Sigmoid colon (tissue), 7 donors: ENCODE data around the gene POLE2. TPM values are rescaled to one million over a fixed set of nuclear protein-coding genes. Genes with fewer than 3 reads are reported as not detected.
"Not testable (repeated sequence)": the region's sequence is repeated elsewhere in the genome, so short reads cannot be mapped to it uniquely, and the experiment has no call there.

Source experiments
- DNase-seq: peaks from one replicate; pipeline ENCODE4 v3.0.0-alpha.2; 2019
- H3K27ac ChIP-seq, 4 donors: fragments of 200-600 bp; sonication (generic); one replicate each; pipeline ENCODE4 v1.5.1; 2016 to 2019; ENCODE audit warnings: mild to moderate bottlenecking in 1 of 4
- H3K27me3 ChIP-seq, 3 donors: fragments of 200-600 bp; sonication (generic); one replicate each; pipeline ENCODE4 v1.5.1; 2019; ENCODE audit warnings: mild to moderate bottlenecking in 1 of 3
- H3K36me3 ChIP-seq, 4 donors: fragments of 200-600 bp; sonication (generic); one replicate each; pipeline ENCODE4 v1.5.1; 2016 to 2019
- H3K4me1 ChIP-seq, 4 donors: fragments of 200-600 bp; sonication (generic); one replicate each; pipeline ENCODE4 v1.5.1; 2017 to 2019
- H3K4me3 ChIP-seq, 4 donors: fragments of 200-600 bp; sonication (generic); one replicate each; pipeline ENCODE4 v1.5.1; 2017 to 2019; ENCODE audit warnings: mild to moderate bottlenecking in 2 of 4, moderate library complexity in 1 of 4
- H3K9me3 ChIP-seq, 4 donors: fragments of 200-600 bp in 3 of 4; sonication (generic) in 3 of 4; one replicate each; pipeline versions ENCODE4 v1.5.1 to v1.6.1; 2013 to 2019
- EP300 ChIP-seq, 4 donors: sonication (generic); formaldehyde crosslinking; IDR thresholded peaks; one replicate each; pipeline ENCODE4 v1.6.1; 2017; ENCODE audit warnings: antibody characterized with exemption in 4 of 4
- POLR2A ChIP-seq, 2 donors: fragments of 450-650 bp; IDR thresholded peaks; one replicate each; pipeline ENCODE4 v1.6.1; 2016; ENCODE audit warnings: antibody characterized with exemption in 2 of 2, mild to moderate bottlenecking in 2 of 2, moderate library complexity in 2 of 2
- POLR2AphosphoS5 ChIP-seq, 4 donors: sonication (generic); formaldehyde crosslinking; IDR thresholded peaks; one replicate each; pipeline ENCODE4 v1.6.1; 2017; ENCODE audit warnings: antibody characterized with exemption in 4 of 4
- WGBS, 2 donors: extraction: QIAGEN DNeasy Blood & Tissue Kit; methylation state at CpG; one replicate each; pipeline ENCODE4 v1.1.7; 2013; 5-methylcytosine and 5-hydroxymethylcytosine counted together
- intact Hi-C: fragments of 100-400 bp; cut with DNase I; formaldehyde crosslinking; loops from one replicate; pipeline ENCODE4 v1.15.1; 2023
- polyA plus RNA-seq, 3 donors: library from polyadenylated mRNA; stranded (reverse); fragments of 200-250 nt; gene quantifications; one replicate each; pipeline ENCODE4 v1.2.3, GENCODE V29; 2013
- total RNA-seq, 4 donors: library from RNA; depleted of rRNA; stranded (reverse); fragments of >200 nt; gene quantifications; one replicate each; pipeline ENCODE4 v1.1.0, GENCODE V29; 2016
- TF ChIP-seq, protein P1 (sequence below), 4 experiments: fragments of 450-650 bp in 3 of 4; fragments of 200-600 bp in 1 of 4; IDR thresholded peaks; one replicate each; pipeline ENCODE4 v1.5.1; 2016 to 2019; ENCODE audit warnings: antibody characterized with exemption in 4 of 4, mild to moderate bottlenecking in 3 of 4, moderate library complexity in 2 of 4
- donor health status: healthy with polysubstance abuse.
- donor health status: Bipolar disorder and iron deficiency.
- donor health status: healthy.

Gene POLE2
- total and polyA plus RNA-seq, 7 donors: 1.4 to 6.9 (median 3.1) TPM; not detected in 1

DNA sequence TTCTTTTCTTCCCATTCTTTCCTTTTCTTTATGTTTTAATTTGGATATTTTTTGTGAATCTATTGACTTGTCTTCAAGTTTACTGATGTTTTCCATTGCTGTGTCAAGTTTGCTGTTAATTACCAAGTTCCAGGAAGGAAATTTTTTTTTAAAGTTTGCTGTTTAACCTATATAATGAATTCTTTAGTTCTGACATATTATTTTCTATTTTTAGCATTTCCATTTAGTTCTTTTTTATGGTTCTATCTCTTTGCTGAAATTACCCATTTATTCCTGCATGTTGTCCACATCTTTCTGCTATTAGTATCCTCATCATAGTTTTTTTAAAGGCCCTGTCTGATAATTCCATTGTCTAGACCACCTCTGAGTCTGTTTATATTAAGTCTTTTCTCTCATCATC lies 32.7 kb upstream of the POLE2 start:
- peaks cover 0 to 62% (median 4%) of the 10 kb centered on the region in 4 donors for H3K36me3 ChIP-seq
- no peak for DNase-seq
- intact Hi-C loops: no loop called here
- H3K4me1 ChIP-seq: no peaks in the 10 kb centered on the region
- no peak overlapping the region for H3K4me3 ChIP-seq
- TF ChIP-seq POLR2AphosphoS5 (IDR thresholded peaks at IDR 0.05) (no peak), EP300 (IDR thresholded peaks at IDR 0.05) (no peak), POLR2A (IDR thresholded peaks at IDR 0.05) (no peak)
- TF ChIP-seq, protein P1, sequence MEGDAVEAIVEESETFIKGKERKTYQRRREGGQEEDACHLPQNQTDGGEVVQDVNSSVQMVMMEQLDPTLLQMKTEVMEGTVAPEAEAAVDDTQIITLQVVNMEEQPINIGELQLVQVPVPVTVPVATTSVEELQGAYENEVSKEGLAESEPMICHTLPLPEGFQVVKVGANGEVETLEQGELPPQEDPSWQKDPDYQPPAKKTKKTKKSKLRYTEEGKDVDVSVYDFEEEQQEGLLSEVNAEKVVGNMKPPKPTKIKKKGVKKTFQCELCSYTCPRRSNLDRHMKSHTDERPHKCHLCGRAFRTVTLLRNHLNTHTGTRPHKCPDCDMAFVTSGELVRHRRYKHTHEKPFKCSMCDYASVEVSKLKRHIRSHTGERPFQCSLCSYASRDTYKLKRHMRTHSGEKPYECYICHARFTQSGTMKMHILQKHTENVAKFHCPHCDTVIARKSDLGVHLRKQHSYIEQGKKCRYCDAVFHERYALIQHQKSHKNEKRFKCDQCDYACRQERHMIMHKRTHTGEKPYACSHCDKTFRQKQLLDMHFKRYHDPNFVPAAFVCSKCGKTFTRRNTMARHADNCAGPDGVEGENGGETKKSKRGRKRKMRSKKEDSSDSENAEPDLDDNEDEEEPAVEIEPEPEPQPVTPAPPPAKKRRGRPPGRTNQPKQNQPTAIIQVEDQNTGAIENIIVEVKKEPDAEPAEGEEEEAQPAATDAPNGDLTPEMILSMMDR (IDR thresholded peaks at IDR 0.05): no peak
- no peaks in the 10 kb centered on the region for H3K27me3 ChIP-seq
- H3K27ac ChIP-seq: no peak overlapping the region
- no peaks in the 10 kb centered on the region for H3K9me3 ChIP-seq

DNA sequence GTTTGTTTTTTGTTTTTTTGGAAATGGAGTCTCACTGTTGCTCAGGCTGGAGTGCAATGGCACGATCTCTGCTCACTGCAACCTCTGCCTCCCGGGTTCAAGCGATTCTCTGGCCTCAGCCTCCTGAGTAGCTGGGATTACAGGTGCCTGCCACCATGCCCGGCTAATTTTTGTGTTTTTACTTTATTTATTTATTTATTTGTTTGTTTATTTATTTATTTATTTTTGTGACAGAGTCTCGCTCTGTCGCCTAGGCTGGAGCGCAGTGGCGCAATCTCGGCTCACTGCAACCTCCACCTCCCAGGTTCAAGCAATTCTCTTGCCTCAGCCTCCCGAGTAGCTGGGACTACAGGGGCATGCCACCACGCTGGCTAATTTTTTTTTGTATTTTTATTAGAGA lies 23.0 kb upstream of the POLE2 start:
- H3K27me3 ChIP-seq, intact Hi-C loops, H3K9me3 ChIP-seq, H3K4me1 ChIP-seq, H3K27ac ChIP-seq, H3K4me3 ChIP-seq, DNase-seq: not testable (repeated sequence)
- H3K36me3 ChIP-seq: peaks cover 0 to 60% (median 2%) of the 10 kb centered on the region in 4 donors
- WGBS, 2 donors: 96 to 98% methylated on average over 11 of the region's 11 CpGs

DNA sequence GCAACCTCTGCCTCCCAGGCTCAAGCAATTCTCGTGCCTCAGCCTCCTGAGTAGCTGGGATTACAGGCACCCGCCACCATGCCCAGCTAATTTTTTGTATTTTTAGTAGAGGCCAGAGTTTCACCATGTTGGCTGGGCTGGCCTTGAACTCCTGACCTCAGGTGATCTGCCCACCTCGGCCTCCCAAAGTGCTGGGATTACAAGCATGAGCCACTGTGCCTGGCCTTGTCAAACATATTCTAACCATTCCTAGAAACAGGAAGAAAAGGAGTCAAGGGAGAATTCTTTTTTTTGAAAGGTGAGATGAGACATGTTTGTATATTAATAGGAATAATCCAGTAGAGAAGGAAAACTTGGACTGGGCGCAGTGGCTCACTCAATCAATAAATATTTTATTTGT lies 16.5 kb upstream of the POLE2 start:
- H3K27ac ChIP-seq, H3K9me3 ChIP-seq, H3K27me3 ChIP-seq, intact Hi-C loops, H3K4me3 ChIP-seq, H3K4me1 ChIP-seq, DNase-seq: not testable (repeated sequence)
- H3K36me3 ChIP-seq: peaks cover 0 to 22% (median 7%) of the 10 kb centered on the region in 4 donors
- WGBS, 2 donors: 91% methylated on average over 4 of the region's 4 CpGs

DNA sequence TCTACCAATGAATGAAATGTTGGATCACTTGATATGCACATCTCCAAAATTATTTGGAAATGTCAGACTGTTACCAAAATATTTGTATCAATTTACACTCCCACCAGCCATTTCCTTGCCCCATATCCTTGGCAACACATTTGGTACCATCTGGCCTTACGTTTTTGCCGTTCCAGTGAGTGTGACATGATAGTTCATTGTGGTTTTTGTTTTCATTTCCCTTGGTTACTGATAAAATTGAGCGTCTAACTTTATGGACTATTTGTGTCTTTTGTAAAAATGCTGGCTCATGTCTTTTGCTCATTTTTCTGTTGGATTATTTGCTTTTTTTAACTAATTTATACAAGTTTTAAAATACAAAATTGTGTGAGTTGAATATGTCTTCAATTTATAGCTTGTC lies 16.0 kb upstream of the POLE2 start:
- Histone ChIP-seq H3K27me3 (no peaks in the 10 kb centered on the region), H3K9me3 (no peaks in the 10 kb centered on the region), H3K4me1 (no peaks in the 10 kb centered on the region), H3K36me3 (peaks cover 0 to 17% (median 7%) of the 10 kb centered on the region in 4 donors), H3K4me3 (no peak overlapping the region), H3K27ac (no peak overlapping the region)
- 52 to 76% methylated on average over 3 of the region's 3 CpGs for WGBS, 2 donors
- intact Hi-C loops: no loop called here
- TF ChIP-seq, protein P1 (IDR thresholded peaks at IDR 0.05): no peak
- TF ChIP-seq POLR2AphosphoS5 (IDR thresholded peaks at IDR 0.05): no peak
- TF ChIP-seq POLR2A (IDR thresholded peaks at IDR 0.05): no peak
- no peak for TF ChIP-seq EP300 (IDR thresholded peaks at IDR 0.05)
- no peak for DNase-seq

DNA sequence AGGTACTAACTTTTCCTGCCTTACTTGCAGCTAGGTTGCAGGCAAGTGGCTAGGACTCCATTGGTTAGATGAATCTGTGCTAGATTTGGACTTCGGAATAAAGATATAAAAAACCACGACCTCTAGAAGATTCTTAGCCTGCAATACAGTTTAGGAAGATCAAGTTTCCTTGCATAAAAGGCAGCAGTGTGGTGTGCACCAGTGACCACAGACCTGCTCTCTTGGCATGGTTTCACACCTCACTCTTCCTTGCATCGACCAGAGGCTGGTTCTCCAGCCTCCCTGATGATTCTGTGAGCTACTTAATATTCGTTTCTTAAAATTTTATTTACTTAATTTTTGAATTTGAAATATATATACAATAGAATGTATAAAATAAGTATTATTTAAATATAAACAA lies 14.7 kb upstream of the POLE2 start:
- DNase-seq: no peak
- H3K9me3 ChIP-seq: no peaks in the 10 kb centered on the region
- intact Hi-C loops: no loop called here
- peaks cover 0 to 14% (median 7%) of the 10 kb centered on the region in 4 donors for H3K36me3 ChIP-seq
- no peaks in the 10 kb centered on the region for H3K4me1 ChIP-seq
- TF ChIP-seq, protein P1 (IDR thresholded peaks at IDR 0.05): no peak
- TF ChIP-seq POLR2A (IDR thresholded peaks at IDR 0.05): no peak
- TF ChIP-seq EP300 (IDR thresholded peaks at IDR 0.05): no peak
- no peak for TF ChIP-seq POLR2AphosphoS5 (IDR thresholded peaks at IDR 0.05)
- no peaks in the 10 kb centered on the region for H3K27me3 ChIP-seq
- 74 to 78% methylated on average over 4 of the region's 4 CpGs for WGBS, 2 donors
- no peak overlapping the region for H3K4me3 ChIP-seq
- no peak overlapping the region for H3K27ac ChIP-seq

DNA sequence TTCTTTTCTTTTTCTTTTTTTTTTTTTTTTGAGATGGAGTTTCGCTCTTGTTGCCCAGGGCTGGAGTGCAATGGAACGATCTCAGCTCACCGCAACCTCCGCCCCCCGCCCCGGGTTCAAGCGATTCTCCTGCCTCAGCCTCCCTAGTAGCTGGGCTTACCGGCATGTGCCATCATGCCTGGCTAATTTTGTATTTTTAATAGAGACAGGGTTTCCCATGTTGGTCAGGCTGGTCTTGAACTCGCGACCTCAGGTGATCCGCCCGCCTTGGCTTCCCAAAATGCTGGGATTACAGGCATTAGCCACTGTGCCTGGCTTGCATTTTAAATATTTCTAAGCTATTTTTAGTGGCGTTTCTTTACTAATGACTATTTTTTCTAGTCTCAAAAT lies 5.7 kb upstream of the POLE2 start:
- 10 to 14% methylated on average over 13 of the region's 13 CpGs for WGBS, 2 donors

More for the DNA sequence above, 5.7 kb upstream of the POLE2 start:
- DNase-seq, H3K27me3 ChIP-seq, H3K36me3 ChIP-seq, H3K9me3 ChIP-seq: not testable (repeated sequence)
- peak overlapping the region; percentile 91 to 99 (median 96) for H3K27ac ChIP-seq
- intact Hi-C loops: loop anchor here (2.0 kb wide), 2 partner anchors 59 to 73 kb away; partner anchors contain the start of gene DNAAF2
- H3K4me3 ChIP-seq: peak overlapping the region; percentile 56 to 81 (median 66)
- peaks cover 0 to 15% (median 12%) of the 10 kb centered on the region in 4 donors for H3K4me1 ChIP-seq
